Lung microvascular endothelial cell (primary cell): ENCODE data around the gene TYW1. TPM values are rescaled to one million over a fixed set of nuclear protein-coding genes. Genes with fewer than 3 reads are reported as not detected.
"Not testable (repeated sequence)": the region's sequence is repeated elsewhere in the genome, so short reads cannot be mapped to it uniquely, and the experiment has no call there.

ENCODE experiments used
- DNase-seq, 2 donors: peaks; one replicate each; pipeline versions ENCODE4 v3.0.0 to v3.0.0-alpha.2; 2010; ENCODE audit warnings: low read depth in 2 of 2
- total RNA-seq: library from RNA; depleted of rRNA; stranded (reverse); fragments of >200 nt; gene quantifications from 2 replicates; pipeline ENCODE4 v1.2.1, GENCODE V29; 2014

TYW1 gene
- total RNA-seq, 1 donor from 2014 or later: 12.1 TPM

DNA sequence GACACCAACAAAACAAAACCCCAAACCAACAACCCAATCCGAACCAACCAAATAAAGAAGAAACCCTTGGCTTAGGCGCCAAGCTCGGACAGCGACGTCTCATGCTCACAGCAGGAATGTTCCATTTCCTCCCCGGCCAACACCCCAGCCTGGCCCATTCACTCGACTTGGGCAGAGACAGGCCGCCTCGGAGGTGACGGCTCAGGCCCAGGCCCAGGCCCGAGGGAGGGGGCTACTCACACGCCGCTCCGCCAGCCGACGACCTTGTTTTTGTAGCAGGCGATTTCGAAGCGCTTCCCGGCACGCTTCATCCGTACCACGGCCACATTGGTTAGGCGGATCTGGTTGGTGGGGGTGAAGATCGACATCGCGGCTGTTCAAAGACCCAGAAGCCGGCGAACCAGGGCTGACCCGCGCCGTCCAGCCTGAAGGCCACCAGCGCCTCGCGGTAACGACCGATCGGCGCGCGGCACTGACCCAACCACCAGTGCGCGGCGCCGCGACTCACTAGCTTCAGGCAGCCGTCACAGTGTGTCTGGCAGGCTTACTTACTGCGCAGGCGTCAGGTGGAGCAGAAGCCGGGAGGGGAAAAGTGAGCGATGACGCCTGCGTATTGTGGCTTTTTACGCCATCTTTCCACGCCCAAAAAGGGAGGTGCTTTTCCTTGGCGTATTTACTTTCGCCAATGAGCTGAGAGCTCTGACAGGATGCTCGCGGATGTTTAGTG is 1.4 kb upstream of the TYW1 start, which contains the start of gene SBDS:
TSS of gene SBDS (minus strand) at position 537 of the 727 bp plus-strand sequence. CDS start at position 368, 169 bp downstream.
- peak; percentile 99 for DNase-seq

DNA sequence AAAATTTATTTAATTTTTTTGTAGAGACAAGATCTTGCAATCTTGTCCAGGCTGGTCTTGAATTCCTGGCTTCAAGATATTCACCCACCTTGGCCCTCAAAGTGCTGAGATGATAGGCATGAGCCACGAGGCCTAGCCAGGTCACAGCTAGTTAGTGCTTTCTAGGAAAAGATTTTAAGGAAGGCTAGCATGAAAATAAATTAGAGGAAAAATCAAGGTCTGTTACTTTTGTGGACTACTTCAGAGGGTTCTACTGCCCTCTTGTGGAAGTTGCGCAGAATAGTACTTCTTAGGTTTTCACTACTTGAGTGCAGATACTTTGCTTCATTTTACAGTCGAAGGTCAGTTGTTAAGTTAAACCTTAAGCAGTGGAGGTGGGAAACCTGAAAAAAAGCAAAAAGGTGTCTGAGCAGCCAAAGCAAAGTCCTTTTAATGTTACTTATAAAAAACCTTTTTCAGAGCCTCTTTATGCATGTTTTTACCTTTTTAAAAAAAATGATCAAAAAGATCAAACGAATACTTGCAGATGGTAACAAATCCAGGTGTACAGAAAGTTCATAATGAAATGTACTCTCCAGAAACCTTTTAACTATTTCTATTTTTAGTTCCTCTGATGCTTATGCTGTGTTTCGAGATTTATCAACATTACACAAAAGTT is 4.1 kb downstream of the TYW1 start:
- peak in 1 of 2 donors; percentile 47 for DNase-seq

DNA sequence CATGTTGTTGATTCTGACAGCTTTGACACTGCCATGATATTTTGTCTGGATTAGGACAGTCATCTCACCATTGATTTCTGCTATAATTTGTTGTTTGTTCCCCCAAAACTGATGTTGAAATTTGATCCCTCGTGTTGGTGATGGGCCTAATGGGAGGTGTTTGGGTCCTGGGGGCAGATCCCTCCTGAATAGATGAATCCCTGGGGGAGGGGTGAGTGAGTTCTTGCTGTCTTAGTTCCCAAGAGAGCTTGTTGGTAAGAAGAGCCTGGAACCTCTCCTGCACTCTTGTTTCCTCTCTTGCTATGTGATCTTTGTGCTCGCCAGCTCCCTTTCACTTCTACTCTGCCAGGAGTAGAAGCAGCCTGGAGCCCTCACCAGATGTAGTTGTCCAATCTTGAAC is 7.5 kb downstream of the TYW1 start:
- not testable (repeated sequence) for DNase-seq

DNA sequence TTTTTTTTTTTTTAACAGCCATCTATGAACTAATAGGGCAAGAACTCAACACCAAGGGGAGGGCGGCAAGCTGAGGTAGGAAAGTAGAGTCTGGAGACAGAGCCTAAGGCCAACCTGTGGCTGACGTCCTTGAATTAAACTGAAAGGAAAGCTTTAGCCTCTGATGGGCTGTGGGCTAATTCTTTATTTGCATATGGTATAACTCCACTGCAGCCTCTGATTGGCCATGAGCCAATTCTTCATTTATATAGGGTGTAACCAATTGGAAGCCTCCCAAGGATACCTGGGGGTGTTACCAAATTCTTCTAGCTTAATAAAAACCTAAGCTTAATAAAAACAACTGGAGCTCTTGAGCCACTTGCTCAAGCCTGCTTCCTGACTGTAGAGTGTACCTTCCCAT is 10.3 kb downstream of the TYW1 start:
- no peak for DNase-seq

DNA sequence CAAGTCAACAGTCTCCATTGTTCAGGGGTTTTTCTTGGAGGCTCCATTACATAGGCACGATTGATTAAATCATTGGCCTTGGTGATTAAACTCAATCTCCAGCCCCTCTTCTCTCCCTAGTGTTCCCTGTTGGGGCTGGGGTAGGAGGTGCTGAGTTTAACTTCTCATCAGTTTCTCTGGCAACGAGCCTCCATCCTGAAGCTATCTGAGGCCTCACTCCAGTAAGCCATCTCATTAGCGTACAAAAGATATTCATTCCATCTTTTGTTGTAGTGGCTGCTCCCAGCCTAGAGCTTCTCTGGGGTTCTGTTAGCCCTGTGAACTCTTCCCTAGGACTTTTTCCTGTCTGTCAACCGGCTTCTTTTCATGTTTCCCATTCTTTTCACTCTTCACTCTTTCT is 11.6 kb downstream of the TYW1 start:
- DNase-seq: no peak

DNA sequence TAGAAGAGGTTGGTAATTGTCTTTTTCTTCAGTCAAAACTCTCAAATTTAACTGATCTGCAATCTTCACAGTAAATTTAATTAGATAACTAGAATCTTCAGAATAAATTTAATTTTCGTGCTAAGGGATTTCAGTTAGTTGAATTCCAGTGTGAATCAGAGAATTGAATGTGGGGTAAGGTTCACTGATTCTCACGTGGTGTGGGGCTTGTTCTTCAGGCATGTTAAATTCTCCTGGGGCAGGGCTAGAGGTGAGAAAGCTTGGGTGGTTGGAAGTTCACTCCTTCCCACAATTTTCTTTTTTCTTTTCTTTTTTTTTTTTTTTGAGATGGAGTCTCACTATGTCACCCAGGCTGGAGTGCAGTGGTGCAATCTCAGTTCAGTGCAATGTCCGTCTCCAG is 13.0 kb downstream of the TYW1 start:
- not testable (repeated sequence) for DNase-seq

DNA sequence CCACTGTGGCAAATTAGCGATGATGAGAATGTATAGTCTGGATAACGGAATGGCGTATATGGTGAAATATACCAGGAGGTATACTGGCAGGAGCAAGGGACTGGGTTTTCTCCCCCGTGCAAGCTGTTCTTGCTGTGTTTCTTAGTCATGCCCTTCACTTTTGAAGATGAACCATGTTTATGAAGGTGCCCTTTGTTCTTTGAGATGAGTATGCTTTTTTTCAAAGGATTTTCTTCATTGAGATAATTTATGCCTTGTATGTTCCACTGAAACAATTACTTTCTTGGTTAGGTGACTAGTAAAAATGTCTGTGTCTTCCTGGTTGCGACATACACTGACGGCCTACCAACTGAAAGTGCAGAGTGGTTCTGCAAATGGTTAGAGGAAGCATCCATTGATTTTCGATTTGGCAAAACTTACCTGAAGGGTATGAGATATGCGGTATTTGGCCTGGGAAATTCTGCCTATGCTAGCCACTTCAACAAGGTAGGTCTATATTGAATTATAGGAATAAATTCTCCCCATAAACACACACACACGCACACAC is 17.5 kb downstream of the TYW1 start:
- DNase-seq: not testable (repeated sequence)

DNA sequence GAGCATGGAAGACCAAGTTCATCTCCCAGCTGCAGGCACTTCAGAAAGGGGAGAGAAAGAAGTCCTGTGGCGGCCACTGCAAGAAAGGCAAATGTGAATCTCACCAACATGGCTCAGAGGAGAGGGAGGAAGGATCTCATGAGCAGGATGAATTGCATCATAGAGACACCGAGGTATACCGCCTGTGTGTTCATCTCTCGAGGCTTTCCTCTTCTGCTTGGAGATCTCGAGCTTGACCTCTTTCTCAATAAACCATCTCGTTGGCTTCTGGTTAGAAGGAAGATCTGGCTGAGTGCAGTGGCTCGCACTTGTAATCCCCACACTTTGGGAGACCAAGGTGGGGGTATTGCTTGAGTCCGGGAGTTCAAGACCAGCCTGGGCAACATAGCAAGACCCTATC is 21.3 kb downstream of the TYW1 start:
- not testable (repeated sequence) for DNase-seq

DNA sequence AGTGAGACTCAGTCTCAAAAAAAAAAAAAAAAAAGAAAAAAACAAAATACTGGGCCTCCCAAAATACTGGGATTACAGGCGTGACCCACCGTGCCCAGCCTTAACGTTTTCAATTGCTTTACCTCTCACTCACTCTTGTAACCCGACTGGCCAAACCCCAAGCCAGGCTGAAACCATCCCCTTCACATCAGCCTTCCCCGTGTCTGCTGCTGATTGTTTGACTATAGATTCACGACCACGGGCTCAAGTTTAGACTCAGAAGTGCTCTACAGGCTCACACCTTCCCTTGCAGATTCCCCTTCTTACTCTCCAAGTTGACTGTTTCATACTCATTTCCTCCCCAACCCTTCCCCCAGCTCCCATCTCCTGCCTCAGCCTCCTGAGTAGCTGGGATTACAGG is 22.3 kb downstream of the TYW1 start:
- peak in 1 of 2 donors; percentile 6 for DNase-seq

DNA sequence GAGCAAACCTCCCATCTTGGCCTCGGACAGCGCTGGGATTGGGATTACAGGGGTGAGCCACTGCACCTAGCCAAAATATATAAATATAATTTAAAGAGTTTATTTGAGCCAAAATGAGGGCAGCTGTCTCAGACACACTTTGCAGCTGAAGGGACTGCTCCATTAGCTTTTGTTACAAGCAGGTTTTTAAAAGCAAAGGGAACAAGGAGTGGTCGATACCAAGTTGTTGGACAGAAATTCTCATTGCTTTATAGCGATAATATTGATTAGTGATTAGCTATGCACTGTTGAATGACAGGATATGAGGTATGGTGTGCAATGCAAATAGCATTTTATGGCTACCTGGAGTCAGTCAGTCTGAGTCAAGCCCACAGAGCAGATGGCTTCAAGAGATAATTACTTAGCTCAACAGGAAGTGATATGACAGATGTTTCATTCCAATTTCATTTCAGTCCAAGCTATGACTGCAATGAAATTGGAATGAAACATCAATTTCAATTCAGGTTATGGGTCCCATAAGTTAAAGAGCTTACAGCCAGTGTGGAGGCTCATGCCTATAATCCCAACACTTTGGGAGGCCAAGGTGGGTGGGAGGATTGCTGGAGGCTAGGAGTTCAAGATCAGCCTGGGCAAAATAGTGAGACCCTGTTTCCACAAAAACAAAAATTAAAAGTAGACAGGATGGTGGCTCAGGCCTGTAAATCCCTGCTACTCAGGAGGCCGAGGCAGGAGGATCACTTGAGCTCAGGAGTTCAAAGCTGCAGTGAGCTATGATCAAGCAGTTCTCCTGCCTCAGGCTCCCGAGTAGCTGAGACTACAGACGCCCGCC is 23.1 kb downstream of the TYW1 start:
- peak; percentile 66 to 67 for DNase-seq

DNA sequence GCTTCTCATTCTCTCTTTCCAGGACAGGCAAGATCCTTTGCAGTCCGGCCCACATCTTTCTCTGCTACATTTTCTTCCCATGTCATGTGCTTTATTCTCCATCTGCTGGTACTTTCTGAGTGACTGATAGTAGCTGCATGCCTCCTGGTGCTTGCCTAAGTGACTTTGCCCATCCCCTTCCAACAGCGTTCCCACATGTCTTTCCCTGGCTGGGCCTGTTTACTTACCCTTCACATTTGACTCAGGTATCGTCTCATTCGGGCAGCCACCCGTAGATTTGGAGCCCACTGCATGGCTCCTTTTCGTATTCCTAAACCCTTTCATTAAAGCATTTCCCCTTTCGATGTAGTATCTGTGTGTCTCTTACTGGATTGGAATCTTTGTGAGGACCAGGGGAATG is 24.6 kb downstream of the TYW1 start:
- no peak for DNase-seq

DNA sequence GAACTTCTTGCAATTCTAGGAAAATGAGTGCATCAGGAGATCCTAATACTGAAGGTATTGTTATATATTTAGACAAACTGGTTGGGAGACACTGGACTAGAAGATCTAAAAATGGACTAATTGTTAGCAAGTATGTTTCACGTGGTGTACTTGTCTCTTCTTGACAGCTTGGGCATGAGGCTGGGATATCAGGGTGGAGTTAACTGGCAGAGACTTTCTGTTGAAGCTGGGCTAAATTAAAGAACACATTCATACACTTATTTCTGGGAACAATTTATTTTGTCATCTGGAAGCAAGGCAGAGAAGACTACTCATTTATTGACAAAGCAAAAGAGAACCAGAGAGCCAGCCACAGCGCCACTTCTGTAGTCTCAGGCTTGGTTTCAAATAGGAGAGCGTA is 25.9 kb downstream of the TYW1 start:
- no peak for DNase-seq

DNA sequence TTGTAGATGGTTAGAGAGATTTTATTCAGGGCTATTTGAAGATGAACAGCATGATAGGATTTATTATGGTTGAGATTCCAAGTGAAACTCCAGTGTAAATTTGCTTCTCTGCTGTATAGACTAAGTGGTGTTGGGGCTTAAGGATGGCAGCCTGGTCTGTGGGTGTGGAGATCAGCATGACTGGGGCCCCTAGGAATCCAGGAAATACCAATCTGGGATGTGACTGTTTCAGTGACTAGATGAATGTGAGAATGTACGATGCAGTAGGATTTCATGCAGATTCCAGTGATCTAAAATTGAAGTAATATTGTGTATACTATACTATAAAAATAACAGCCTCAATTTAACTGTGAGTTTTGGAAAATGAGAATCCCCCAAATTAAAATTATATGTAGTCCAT is 28.8 kb downstream of the TYW1 start:
- DNase-seq: peak; percentile 45 to 74

DNA sequence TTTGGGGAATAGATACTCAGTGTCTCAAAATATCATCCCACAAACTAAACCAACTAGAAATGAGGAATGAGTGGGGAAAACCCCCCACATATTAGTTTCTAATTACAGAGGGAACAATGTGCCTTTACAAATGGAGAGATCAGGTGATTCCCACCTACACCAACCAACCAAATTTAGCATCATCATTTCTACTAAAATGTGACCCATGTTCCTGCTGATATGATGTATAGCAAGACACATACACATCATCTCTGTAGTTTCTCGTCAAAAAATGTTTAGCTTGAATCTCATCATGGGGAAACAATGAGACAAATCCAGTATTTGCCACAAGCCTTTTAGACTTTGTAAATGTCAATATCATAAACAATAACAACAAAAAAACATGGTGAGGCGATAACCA is 35.1 kb downstream of the TYW1 start:
- DNase-seq: not testable (repeated sequence)

DNA sequence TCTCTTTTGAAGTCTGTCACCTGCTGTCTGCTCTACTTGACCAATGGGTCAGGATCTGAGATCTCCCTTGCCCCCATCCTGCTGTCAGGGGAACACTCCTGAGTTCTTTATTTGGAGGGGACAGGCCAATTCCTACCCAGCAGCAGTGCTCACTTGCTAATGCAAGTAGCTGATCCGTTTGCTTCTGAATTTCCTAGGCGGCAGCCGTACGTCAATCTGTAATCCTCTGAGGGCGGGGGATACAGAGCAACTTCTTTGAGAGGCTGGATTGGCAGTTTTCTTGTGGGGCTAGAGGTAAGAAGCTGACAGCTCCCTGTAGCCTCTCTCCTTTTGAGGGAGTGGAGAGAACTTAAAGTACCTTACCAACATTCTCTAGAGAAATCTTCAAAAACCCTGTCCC is 36.6 kb downstream of the TYW1 start:
- DNase-seq: no peak

DNA sequence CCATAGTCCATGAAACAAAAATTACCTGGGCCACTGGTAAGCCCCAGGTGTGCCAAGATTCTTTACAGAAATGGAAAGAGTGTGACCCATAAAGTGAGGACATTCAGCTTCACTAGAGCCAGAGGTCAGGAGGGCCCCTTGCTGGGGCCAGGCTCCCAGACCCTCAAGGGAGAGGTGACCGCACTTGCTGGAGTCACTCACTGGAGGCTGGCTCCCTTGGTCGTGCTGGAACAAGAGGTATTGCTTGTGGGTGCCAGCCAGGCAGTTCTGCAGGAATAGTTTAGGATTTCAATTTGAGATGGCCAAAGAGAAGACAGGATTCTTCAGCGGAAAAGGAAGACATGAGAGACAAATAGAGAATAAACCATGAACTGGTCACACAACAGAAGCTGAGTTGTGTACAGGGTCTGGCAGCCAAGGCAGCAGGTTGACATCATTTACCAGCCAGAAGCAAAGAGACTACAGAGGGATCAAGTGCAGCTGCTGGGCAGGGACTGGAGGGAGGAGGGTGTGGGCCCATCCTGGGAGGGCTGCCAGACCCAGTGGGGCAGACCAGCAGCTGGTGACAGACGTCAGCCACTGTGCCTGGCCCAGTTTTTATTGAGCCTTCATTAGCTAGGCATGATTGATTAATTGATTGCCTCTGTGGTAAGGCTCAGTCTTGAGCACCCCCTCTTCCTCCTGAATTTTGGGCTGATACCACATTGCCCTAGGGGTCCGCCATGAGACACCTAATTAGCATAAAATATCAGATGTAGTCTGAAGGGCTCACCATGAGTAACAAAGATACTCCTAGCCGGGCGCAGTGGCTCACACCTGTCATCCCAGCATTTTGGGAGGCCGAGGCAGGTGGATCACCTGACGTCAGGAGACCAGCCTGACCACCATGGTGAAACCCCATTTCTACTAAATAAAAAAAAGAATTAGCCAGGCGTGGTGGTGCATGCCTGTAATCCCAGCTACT is 40.1 kb downstream of the TYW1 start:
- DNase-seq: not testable (repeated sequence)

DNA sequence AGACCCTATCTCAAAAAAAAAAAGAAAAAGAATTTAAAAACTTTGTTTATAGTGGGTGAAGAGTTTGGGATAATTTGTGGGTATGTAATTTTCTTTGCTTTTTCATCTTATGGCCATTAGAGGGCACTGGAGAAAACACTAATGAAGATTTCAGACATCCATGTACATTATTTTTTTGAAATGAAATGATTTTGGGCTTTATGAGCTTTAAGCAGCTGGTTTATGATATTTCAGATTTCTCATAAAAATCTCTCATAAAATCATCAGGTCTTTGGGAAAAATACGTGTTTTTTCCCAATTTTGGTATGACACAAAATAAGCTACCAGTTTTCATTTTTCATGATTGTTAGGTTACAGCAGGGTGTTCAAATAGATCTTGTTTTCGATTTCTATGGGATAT is 44.2 kb downstream of the TYW1 start:
- not testable (repeated sequence) for DNase-seq

DNA sequence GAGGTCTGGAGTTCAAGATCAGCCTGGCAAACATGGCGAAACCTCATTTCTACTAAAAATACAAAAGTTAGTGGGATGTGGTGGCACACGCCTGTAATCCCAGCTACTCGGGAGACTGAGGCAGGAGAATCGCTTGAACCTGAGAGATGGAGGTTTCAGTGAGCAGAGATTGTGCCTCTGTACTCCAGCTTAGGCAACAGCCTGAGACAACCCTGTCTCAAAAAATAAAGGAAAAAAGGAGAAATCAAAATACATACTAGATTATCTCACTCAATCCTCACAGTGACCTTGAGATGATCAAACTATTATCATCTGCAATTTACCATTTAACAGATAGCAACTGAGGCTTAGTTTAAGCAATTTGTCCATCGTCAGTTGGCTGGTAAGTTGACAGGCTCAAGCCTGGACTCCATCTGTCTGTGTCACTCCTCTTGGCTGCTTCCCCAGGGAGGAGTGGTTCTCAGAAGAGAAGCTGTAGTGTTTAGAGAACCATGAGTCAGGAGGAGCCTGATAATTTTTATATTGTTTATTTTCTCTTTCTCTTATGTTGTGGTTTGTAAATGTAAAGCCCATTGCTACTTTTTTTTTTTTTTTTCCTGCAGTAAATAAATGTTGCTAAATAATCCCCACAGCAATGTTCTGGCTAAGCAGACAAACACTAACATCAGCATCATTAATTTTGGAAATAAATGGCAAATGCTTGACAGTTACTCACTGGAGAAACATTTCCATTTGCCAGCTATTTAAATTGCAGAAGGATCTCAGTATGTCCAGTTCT is 46.3 kb downstream of the TYW1 start:
- peak; percentile 38 to 87 for DNase-seq

DNA sequence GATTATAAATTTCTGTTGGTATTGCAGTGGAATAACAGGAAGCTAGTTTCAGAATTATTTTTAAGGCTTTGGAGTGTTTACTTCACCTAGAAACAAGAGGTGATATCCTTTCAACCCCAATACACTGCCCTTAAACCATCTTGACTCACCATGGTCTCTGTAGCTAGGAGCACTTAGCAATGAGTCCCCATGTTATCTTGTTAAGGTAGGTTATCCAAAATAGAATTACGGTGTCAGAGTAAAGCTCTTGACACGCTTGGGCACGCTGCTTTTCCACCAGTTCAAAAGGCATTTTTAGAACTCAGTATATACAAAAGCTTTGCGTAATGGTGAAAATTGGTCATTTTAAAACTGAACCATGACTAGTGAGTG is 46.9 kb downstream of the TYW1 start:
- DNase-seq: peak; percentile 11 to 56

DNA sequence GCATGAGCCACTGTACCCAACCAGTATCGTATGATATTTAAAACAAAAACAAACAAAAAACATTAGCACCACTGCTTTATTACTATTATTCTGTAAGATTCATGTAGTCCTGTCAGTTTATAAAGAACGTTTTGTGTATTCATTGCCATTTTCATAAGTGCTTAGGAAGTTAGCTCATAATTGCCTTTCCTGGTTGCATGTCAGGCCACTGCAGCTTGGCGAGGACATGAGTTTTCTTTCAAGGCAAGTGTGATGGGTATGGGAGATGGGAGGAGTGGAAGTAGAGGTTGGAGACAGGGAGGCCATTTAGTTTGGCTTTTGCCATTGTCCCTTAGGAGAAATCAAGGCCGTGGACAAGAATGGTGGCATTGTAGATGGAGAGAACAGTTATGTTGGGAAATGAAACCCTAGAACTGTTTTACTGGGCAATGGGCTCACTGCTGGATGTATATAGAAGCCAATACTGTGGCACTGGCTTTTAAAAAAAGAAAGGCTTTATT is 48.9 kb downstream of the TYW1 start:
- DNase-seq: peak; percentile 20 to 85
